SK-N-MC (cell line): ENCODE measurements around the gene IRGQ.
A peak's percentile ranks its signal among the peaks of the same experiment; 100 is the strongest.
"Not testable (repeated sequence)": the region's sequence is repeated elsewhere in the genome, so short reads cannot be mapped to it uniquely, and the experiment has no call there.

ENCODE experiments used
- DNase-seq: peaks from one replicate; pipeline ENCODE4 v3.0.0-alpha.2; 2011; ENCODE audit warnings: low read depth, low spot score
- H3K27ac ChIP-seq: fragments of 200-600 bp; sonication (generic); 2 replicates; pipeline ENCODE4 v1.5.1; 2016; ENCODE audit warnings: mixed run types
- H3K36me3 ChIP-seq: fragments of 200-600 bp; sonication (generic); 2 replicates; pipeline ENCODE4 v1.6.1; 2017; ENCODE audit warnings: antibody characterized with exemption, low read length, mixed read lengths; ENCODE audit not compliant: insufficient read depth
- H3K4me3 ChIP-seq: fragments of 200-600 bp; sonication (generic); 2 replicates; pipeline ENCODE4 v1.5.1; 2016
- H3K9ac ChIP-seq: fragments of 200-600 bp; sonication (generic); 2 replicates; pipeline ENCODE4 v1.8.0; 2017; ENCODE audit warnings: mixed run types, mixed read lengths; ENCODE audit not compliant: insufficient read length
- H3K9me3 ChIP-seq: fragments of 200-600 bp; sonication (generic); 2 replicates; pipeline ENCODE4 v1.6.1; 2017; ENCODE audit warnings: low read depth, mild to moderate bottlenecking, antibody characterized with exemption, low read length, moderate library complexity, mixed read lengths
- EZH2 ChIP-seq: fragments of 200-600 bp; sonication (generic); IDR thresholded peaks from one replicate; pipeline ENCODE4 v1.6.1; 2017; ENCODE audit warnings: antibody characterized with exemption
- FOXP2 ChIP-seq: optimal IDR thresholded peaks from 2 replicates; pipeline ENCODE3; 2011; ENCODE audit warnings: mild to moderate bottlenecking, moderate library complexity; ENCODE audit not compliant: insufficient read depth; ENCODE audit errors: extremely low read length, control extremely low read depth
- POLR2AphosphoS5 ChIP-seq: IDR thresholded peaks from 2 replicates; pipeline ENCODE4 v1.6.1; 2012; ENCODE audit warnings: mild to moderate bottlenecking, low read depth, low read length, borderline replicate concordance

IRGQ gene

GRCh38 chr19:43595605-43595998, 332 bp downstream of the IRGQ start:
- H3K9ac ChIP-seq = peak overlapping the region; percentile 91
- peaks cover 13% of the 10 kb centered on the region for H3K36me3 ChIP-seq
- peak overlapping the region; percentile 85 for H3K4me3 ChIP-seq
- no peak for DNase-seq
- TF ChIP-seq EZH2 (no peak), POLR2AphosphoS5 (no peak), FOXP2 (no peak)
- no peak overlapping the region for H3K27ac ChIP-seq
- H3K9me3 ChIP-seq = no peaks in the 10 kb centered on the region

- Histone ChIP-seq H3K27ac (no peak overlapping the region), H3K9me3 (no peaks in the 10 kb centered on the region), H3K9ac (peak overlapping the region; percentile 91), H3K4me3 (peak overlapping the region; percentile 85), H3K36me3 (peaks cover 9% of the 10 kb centered on the region)
- TF ChIP-seq EZH2 = no peak
- TF ChIP-seq POLR2AphosphoS5 = no peak
- TF ChIP-seq FOXP2 = no peak
- DNase-seq = no peak
Measured at GRCh38 chr19:43594710-43595604, 977 bp downstream of the IRGQ start.

GRCh38 chr19:43594081-43594697, 1.7 kb downstream of the IRGQ start:
- DNase-seq = no peak
- H3K27ac ChIP-seq = no peak overlapping the region
- no peaks in the 10 kb centered on the region for H3K9me3 ChIP-seq
- TF ChIP-seq EZH2 = no peak
- H3K9ac ChIP-seq = no peak overlapping the region
- no peak overlapping the region for H3K4me3 ChIP-seq
- peaks cover 3% of the 10 kb centered on the region; the same call in 1 of the 2 replicates for H3K36me3 ChIP-seq

- Histone ChIP-seq H3K9ac (no peak overlapping the region), H3K9me3 (no peaks in the 10 kb centered on the region), H3K27ac (no peak overlapping the region), H3K36me3 (no peaks in the 10 kb centered on the region; the same call in 1 of the 2 replicates), H3K4me3 (no peak overlapping the region)
- DNase-seq = no peak
- TF ChIP-seq FOXP2 (no peak), POLR2AphosphoS5 (no peak), EZH2 (no peak)
Measured at GRCh38 chr19:43592800-43593350, 3.1 kb downstream of the IRGQ start.

- TF ChIP-seq FOXP2 = no peak
- DNase-seq = no peak
- H3K9me3 ChIP-seq = no peaks in the 10 kb centered on the region
- H3K27ac ChIP-seq = no peak overlapping the region
- no peak overlapping the region for H3K4me3 ChIP-seq
- H3K9ac ChIP-seq = no peak overlapping the region
- H3K36me3 ChIP-seq = no peaks in the 10 kb centered on the region; the same call in 1 of the 2 replicates
Measured at GRCh38 chr19:43591904-43592772, 3.8 kb downstream of the IRGQ start.

GRCh38 chr19:43589678-43590077, 6.3 kb downstream of the IRGQ start:
- H3K4me3 ChIP-seq = no peak overlapping the region
- no peaks in the 10 kb centered on the region; the same call in 1 of the 2 replicates for H3K36me3 ChIP-seq
- H3K9ac ChIP-seq = no peak overlapping the region
- no peak for DNase-seq
- H3K27ac ChIP-seq = no peak overlapping the region
- no peaks in the 10 kb centered on the region for H3K9me3 ChIP-seq
- no peak for TF ChIP-seq FOXP2
- no peak for TF ChIP-seq POLR2AphosphoS5
- TF ChIP-seq EZH2 = no peak

GRCh38 chr19:43589277-43589676, 6.7 kb downstream of the IRGQ start:
- H3K4me3 ChIP-seq = no peak overlapping the region
- H3K9ac ChIP-seq = no peak overlapping the region
- DNase-seq = no peak
- H3K27ac ChIP-seq = no peak overlapping the region
- H3K36me3 ChIP-seq = no peaks in the 10 kb centered on the region; the same call in 1 of the 2 replicates
- TF ChIP-seq POLR2AphosphoS5 (no peak), FOXP2 (no peak), EZH2 (no peak)
- H3K9me3 ChIP-seq = no peaks in the 10 kb centered on the region

GRCh38 chr19:43587029-43587428, 8.9 kb downstream of the IRGQ start:
- not testable (repeated sequence) for H3K4me3 ChIP-seq, H3K36me3 ChIP-seq, DNase-seq, H3K9me3 ChIP-seq, H3K9ac ChIP-seq, H3K27ac ChIP-seq
